Measurements from ENCODE around the gene MEGF11. TPM values are rescaled to one million over a fixed set of nuclear protein-coding genes. Genes with fewer than 3 reads are reported as not detected.

MEGF11 gene
- polyA plus RNA-seq, 1 of the 3 experiments (the other 2 are of a cell fraction), result not detected

DNA sequence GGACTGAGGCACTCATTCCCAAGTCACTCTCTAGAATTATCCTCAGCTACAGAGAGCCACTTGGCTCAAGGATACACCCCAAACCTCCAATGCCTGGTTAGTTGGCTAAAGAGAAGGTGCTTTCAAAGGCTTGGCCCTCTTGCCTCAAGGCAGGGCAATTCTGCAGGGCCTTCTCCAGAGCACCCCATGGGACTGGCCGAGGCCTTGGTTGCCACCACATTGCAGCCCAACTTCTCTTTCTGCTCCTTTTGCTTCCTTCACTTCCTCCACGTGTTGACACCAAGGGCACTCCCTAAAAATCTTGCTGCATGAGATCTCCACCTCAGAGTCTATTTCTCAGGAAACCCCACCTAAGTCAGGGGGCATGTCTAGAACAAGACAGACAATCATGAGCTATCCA lies 36.7 kb downstream of the MEGF11 start:
- TF ChIP-seq TAF1 (IDR thresholded peaks at IDR 0.05; ENCODE audit: borderline replicate concordance, low read depth, low read length), result no peak
- no peak for TF ChIP-seq MXI1 (IDR thresholded peaks at IDR 0.05; ENCODE audit: low read depth, low read length)
- no peak for TF ChIP-seq YY1 (IDR thresholded peaks at IDR 0.05; ENCODE audit: low read depth)
- no peak for TF ChIP-seq SIN3A (IDR thresholded peaks at IDR 0.05; ENCODE audit: borderline replicate concordance, low read depth, low read length)
- TF ChIP-seq, protein P1, sequence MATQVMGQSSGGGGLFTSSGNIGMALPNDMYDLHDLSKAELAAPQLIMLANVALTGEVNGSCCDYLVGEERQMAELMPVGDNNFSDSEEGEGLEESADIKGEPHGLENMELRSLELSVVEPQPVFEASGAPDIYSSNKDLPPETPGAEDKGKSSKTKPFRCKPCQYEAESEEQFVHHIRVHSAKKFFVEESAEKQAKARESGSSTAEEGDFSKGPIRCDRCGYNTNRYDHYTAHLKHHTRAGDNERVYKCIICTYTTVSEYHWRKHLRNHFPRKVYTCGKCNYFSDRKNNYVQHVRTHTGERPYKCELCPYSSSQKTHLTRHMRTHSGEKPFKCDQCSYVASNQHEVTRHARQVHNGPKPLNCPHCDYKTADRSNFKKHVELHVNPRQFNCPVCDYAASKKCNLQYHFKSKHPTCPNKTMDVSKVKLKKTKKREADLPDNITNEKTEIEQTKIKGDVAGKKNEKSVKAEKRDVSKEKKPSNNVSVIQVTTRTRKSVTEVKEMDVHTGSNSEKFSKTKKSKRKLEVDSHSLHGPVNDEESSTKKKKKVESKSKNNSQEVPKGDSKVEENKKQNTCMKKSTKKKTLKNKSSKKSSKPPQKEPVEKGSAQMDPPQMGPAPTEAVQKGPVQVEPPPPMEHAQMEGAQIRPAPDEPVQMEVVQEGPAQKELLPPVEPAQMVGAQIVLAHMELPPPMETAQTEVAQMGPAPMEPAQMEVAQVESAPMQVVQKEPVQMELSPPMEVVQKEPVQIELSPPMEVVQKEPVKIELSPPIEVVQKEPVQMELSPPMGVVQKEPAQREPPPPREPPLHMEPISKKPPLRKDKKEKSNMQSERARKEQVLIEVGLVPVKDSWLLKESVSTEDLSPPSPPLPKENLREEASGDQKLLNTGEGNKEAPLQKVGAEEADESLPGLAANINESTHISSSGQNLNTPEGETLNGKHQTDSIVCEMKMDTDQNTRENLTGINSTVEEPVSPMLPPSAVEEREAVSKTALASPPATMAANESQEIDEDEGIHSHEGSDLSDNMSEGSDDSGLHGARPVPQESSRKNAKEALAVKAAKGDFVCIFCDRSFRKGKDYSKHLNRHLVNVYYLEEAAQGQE (IDR thresholded peaks at IDR 0.05; ENCODE audit: low read depth, low read length), result no peak
- TF ChIP-seq, protein P2, sequence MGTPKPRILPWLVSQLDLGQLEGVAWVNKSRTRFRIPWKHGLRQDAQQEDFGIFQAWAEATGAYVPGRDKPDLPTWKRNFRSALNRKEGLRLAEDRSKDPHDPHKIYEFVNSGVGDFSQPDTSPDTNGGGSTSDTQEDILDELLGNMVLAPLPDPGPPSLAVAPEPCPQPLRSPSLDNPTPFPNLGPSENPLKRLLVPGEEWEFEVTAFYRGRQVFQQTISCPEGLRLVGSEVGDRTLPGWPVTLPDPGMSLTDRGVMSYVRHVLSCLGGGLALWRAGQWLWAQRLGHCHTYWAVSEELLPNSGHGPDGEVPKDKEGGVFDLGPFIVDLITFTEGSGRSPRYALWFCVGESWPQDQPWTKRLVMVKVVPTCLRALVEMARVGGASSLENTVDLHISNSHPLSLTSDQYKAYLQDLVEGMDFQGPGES (IDR thresholded peaks at IDR 0.05; ENCODE audit: low read depth, low read length), result no peak
- TF ChIP-seq, protein P3, sequence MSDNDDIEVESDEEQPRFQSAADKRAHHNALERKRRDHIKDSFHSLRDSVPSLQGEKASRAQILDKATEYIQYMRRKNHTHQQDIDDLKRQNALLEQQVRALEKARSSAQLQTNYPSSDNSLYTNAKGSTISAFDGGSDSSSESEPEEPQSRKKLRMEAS (IDR thresholded peaks at IDR 0.05; ENCODE audit: low read depth), result no peak
- TF ChIP-seq, protein P4, sequence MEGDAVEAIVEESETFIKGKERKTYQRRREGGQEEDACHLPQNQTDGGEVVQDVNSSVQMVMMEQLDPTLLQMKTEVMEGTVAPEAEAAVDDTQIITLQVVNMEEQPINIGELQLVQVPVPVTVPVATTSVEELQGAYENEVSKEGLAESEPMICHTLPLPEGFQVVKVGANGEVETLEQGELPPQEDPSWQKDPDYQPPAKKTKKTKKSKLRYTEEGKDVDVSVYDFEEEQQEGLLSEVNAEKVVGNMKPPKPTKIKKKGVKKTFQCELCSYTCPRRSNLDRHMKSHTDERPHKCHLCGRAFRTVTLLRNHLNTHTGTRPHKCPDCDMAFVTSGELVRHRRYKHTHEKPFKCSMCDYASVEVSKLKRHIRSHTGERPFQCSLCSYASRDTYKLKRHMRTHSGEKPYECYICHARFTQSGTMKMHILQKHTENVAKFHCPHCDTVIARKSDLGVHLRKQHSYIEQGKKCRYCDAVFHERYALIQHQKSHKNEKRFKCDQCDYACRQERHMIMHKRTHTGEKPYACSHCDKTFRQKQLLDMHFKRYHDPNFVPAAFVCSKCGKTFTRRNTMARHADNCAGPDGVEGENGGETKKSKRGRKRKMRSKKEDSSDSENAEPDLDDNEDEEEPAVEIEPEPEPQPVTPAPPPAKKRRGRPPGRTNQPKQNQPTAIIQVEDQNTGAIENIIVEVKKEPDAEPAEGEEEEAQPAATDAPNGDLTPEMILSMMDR (IDR thresholded peaks at IDR 0.05), result no peak
- TF ChIP-seq, protein P5, sequence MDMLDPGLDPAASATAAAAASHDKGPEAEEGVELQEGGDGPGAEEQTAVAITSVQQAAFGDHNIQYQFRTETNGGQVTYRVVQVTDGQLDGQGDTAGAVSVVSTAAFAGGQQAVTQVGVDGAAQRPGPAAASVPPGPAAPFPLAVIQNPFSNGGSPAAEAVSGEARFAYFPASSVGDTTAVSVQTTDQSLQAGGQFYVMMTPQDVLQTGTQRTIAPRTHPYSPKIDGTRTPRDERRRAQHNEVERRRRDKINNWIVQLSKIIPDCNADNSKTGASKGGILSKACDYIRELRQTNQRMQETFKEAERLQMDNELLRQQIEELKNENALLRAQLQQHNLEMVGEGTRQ (IDR thresholded peaks at IDR 0.05; ENCODE audit: borderline replicate concordance, low read depth, low read length), result no peak
- no peak for TF ChIP-seq RXRA (IDR thresholded peaks at IDR 0.05; ENCODE audit: borderline replicate concordance, low read depth)
- Histone ChIP-seq H4K20me1 (ENCODE audit: insufficient read depth) (no peaks in the 10 kb centered on the region), H3K4me1 (ENCODE audit: control insufficient read depth in 1 of 2, insufficient read depth in 2 of 2, low read depth in 1 of 2, low read length in 1 of 2) (peaks cover 0 to 15% of the 10 kb centered on the region in 2 experiments; a peak in 1 of 4 replicates), H3K27me3 (ENCODE audit: insufficient read depth) (peaks cover 17% of the 10 kb centered on the region), H3K4me3 (ENCODE audit: low read depth in 2 of 2, low read length in 1 of 2) (no peak overlapping the region), H3K9me2 (no peaks in the 10 kb centered on the region), H3K79me2 (ENCODE audit: insufficient read depth) (no peaks in the 10 kb centered on the region), H2AFZ (ENCODE audit: low read depth) (no peak overlapping the region), H3F3A (replicated peaks; ENCODE audit: insufficient read depth) (no peaks in the 10 kb centered on the region), H3K27ac (ENCODE audit: low read depth in 2 of 2, low read length in 1 of 2) (no peak overlapping the region), H3K9ac (no peak overlapping the region), H3K36me3 (replicated peaks in 1 of 2; ENCODE audit: control insufficient read depth in 1 of 2, insufficient read depth in 2 of 2, low read length in 1 of 2) (no peaks in the 10 kb centered on the region), H3K9me3 (no peaks in the 10 kb centered on the region), H3K4me2 (no peak overlapping the region)
- 20% methylated on average over 2 of the region's 2 CpGs for WGBS (ENCODE audit: low lambda C conversion rate)
- ChIA-PET CTCF (interaction anchor here (1.1 kb wide), 1 partner anchor 19 kb away, joined by 3 read pairs; no protein-coding TSS in a partner anchor), POLR2A (no interaction called here)
- no peak for DNase-seq
